Activated naive CD8-positive, alpha-beta T cell (primary cell): ENCODE data around the gene E2F7.

ENCODE experiments used
- H3K27ac Mint-ChIP-seq: one replicate; pipeline ENCODE4 v1.8.0; 2021; ENCODE audit warnings: mixed read lengths
- H3K27me3 Mint-ChIP-seq: one replicate; pipeline ENCODE4 v1.8.0; 2021; ENCODE audit warnings: mixed read lengths
- H3K36me3 Mint-ChIP-seq: one replicate; pipeline ENCODE4 v1.8.0; 2021; ENCODE audit warnings: mixed read lengths
- H3K4me1 Mint-ChIP-seq: one replicate; pipeline ENCODE4 v1.8.0; 2021; ENCODE audit warnings: low read depth, mixed read lengths
- H3K4me3 Mint-ChIP-seq: one replicate; pipeline ENCODE4 v1.8.0; 2021; ENCODE audit warnings: mild to moderate bottlenecking, mixed read lengths
- H3K9me3 Mint-ChIP-seq: one replicate; pipeline ENCODE4 v1.8.0; 2021; ENCODE audit warnings: low read depth, mixed read lengths

E2F7 gene

GRCh38 chr12:76976777-76977382, 88.5 kb downstream of the E2F7 start:
- H3K4me3 Mint-ChIP-seq = no peak overlapping the region
- H3K27me3 Mint-ChIP-seq = peaks cover 2% of the 10 kb centered on the region

More at GRCh38 chr12:76976777-76977382, 88.5 kb downstream of the E2F7 start:
- no peak overlapping the region for H3K27ac Mint-ChIP-seq
- no peaks in the 10 kb centered on the region for H3K36me3 Mint-ChIP-seq
- peaks cover 7% of the 10 kb centered on the region for H3K4me1 Mint-ChIP-seq
- peaks cover 10% of the 10 kb centered on the region for H3K9me3 Mint-ChIP-seq
